GM21825 (cell line): Measurements from ENCODE around the gene RAB24.
"Not testable (repeated sequence)": the region's sequence is repeated elsewhere in the genome, so short reads cannot be mapped to it uniquely, and the experiment has no call there.

Experiments
- ATAC-seq: cut with Tn5 transposase; IDR thresholded peaks from one replicate; pipeline ENCODE4 v1.9.1; 2021; ENCODE audit warnings: mild to moderate bottlenecking, moderate library complexity; ENCODE audit not compliant: unreplicated experiment

Gene RAB24

DNA sequence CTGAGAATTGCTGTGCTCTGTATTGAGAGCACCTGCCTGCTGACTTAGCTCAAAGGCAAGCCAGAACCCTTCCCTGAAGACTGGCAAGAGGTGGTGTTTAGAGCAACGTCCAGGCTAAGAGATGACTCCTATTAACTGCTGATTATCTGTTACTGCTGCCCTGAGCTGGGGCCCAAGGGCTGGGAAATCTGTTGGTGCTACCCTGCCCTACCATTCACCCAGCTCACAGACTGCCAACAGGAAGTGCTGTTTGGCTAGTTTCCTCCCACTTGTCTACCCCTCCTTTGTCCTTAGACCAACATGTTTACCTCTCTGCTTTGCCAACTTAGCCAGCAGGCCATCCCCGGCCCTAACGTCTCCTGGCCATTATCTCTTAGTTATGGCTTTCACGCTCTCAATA lies 6.9 kb downstream of the RAB24 start:
- ATAC-seq, result no peak

DNA sequence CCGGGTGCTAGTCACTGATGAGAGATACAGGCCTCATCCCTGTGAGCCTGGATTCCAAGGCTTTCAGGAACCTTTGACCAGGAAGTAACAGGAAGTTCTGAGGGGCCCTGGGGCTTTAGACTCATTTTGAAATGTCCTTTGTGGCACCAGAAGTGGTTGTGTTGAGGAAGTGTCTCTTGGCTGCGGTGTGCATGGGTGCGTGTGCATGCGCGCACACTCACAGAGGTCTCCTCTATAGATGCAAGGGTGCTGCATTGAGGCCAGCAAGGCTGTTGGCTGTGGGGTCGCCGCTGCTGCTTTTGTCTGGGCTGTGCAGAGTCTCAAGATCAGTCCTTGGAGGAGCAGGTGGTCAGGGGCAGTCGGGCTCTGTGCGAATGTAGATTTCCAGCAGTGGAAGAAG lies 7.6 kb downstream of the RAB24 start:
- no peak for ATAC-seq

DNA sequence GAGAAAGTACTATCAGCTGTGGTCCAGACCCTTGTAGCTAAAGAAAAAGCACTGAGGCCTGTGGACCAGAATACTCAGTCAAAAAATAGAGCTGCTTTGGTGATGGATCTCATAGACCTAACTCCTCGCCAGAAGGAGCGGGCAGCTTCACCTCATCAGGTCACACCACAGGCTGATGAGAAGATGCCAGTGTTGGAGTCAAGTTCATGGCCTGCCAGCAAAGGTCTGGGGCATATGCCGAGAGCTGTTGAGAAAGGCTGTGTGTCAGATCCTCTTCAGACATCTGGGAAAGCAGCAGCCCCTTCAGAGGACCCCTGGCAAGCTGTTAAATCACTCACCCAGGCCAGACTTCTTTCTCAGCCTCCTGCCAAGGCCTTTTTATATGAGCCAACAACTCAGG lies 8.9 kb downstream of the RAB24 start:
- no peak for ATAC-seq

DNA sequence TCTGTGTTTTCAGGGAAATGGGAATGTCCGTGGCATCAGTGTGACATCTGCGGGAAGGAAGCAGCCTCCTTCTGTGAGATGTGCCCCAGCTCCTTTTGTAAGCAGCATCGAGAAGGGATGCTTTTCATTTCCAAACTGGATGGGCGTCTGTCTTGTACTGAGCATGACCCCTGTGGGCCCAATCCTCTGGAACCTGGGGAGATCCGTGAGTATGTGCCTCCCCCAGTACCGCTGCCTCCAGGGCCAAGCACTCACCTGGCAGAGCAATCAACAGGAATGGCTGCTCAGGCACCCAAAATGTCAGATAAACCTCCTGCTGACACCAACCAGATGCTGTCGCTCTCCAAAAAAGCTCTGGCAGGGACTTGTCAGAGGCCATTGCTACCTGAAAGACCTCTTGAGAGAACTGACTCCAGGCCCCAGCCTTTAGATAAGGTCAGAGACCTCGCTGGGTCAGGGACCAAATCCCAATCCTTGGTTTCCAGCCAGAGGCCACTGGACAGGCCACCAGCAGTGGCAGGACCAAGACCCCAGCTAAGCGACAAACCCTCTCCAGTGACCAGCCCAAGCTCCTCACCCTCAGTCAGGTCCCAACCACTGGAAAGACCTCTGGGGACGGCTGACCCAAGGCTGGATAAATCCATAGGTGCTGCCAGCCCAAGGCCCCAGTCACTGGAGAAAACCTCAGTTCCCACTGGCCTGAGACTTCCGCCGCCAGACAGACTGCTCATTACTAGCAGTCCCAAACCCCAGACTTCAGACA lies 9.5 kb downstream of the RAB24 start:
- ATAC-seq, result no peak

GRCh38 chr5:177291735-177292134 lies 11.8 kb downstream of the RAB24 start:
- ATAC-seq, result no peak

DNA sequence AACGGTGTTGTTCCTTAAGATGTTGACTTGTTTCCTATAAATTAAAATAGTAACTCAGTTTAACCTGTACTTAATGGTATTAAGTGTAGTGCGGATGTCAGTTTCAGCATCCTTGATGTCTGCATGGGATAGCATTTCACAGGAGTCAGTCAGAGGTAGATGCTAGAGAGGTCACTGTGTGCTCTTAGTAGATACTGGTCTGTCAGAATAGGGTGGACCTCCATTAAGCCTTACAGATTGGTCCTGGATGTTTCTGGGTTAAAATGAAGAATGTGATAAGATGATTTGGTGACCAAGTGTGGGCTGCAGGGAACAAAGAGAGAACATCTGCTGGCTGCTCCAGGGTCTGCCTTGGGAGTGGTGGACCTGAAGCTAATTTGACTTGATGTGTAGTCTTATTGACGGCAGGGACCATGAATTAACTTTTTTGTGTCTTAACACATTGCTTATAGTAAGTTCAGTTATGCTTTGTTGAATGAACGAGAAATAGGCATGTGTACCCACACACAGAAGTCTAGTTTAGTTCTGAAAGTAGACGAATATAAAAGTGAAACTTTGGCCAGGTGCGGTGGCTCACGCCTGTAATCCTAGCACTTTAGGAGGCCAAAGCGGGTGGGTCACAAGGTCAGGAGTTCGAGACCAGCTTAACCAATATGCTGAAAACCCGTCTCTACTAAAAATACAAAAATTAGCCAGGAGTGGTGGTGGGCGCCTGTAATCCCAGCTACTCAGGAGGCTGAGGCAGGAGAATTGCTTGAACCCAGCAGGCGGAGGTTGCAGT lies 12.5 kb downstream of the RAB24 start:
- no peak for ATAC-seq

DNA sequence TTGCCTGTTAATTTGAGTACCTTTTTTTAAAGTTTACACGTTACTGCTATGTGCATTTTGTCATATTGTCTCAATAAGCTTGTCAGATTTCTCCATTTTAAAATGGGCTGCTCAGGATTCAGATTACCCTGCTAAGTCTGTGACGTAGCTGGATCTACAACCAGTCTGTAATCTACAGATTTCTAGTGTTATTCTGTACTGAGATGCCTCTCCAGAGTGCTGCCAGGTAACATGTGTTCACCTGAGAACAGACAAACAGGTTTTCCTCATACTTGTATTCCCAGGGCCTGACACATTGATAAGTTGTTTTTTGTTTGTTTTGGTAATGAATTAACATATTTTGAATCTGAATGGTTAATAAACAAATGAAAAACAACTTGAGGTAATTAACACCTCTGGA lies 15.3 kb downstream of the RAB24 start:
- no peak for ATAC-seq

DNA sequence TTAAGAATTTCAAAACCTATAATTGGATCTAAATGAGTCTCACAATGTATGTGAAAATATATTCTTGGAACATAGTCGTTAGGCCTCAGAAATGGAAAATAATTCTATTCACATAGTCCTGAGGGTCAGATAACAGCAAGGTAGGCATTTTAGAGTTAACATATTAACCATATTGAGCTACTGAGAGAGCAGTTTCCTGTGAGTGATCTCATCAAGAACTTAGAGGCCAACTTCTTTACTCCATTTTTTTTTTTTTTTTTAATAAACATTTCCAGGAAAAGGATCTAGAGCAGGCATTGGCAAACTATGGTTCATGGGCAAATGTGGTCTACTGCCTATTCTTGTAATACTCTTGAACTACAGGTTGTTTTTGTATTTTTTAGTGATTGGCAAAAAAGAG lies 26.6 kb downstream of the RAB24 start:
- ATAC-seq, result no peak

DNA sequence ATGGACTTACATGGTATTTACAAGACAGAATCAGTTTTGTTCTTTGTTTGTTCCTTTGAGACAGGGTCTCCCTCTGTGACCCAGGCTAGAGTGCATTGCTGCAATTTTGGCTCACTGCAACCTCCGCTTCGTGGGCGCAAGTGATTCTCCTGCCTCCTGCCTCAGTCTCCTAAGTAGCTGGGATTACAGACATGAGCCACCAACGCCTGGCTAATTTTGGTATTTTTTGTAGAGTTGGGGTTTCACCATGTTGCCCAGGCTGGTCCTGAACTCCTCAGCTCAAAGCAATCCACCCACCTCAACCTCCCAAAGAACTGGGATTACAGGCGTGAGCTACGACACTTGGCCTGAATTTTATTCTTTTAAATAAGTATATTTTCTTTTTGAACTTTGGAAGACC lies 27.6 kb downstream of the RAB24 start:
- ATAC-seq, result no peak

GRCh38 chr5:177271113-177271512 lies 32.4 kb downstream of the RAB24 start:
- ATAC-seq, result no peak

DNA sequence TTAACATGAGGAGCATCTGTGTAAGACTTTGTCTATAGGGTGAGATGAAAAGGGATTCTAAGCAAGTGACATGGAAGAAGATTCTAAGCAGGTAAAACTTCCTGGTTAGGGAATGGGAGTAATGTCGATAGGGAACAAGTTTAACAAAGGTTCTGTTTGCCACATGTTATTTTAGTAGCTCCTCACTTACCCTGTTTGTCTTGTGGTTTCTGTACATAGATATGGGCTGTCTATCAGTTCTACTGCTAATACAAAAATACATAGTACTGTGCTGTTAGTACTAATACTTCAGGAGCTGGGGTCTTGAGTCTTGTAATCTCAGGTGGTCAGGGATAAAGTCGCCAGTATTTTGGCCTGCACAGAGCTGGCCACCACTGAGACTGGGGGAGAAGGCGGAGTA lies 32.9 kb downstream of the RAB24 start:
- no peak for ATAC-seq

DNA sequence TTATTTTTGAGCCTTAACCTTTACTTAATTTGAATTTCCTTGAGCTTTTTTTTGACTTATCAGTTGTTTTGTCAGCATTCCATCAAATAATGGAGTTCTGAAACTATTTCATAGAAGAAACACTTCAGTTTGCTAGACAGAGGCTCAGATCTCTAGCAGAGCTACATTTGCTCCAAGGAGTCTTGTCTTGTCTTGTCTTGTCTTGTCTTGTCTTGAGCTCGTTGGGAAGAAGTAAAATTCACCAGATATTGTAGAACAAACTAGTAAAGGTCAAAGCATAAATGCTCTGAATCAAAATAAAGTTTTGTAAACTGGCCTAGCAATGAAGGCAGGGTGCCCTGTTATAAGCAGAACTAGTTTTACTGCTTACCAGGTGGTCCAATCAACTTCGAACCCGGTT lies 33.5 kb downstream of the RAB24 start:
- no peak for ATAC-seq

- no peak for ATAC-seq
Observed at GRCh38 chr5:177269232-177269895, 34.2 kb downstream of the RAB24 start.

- ATAC-seq, result no peak
Observed at GRCh38 chr5:177265395-177265794, 38.1 kb downstream of the RAB24 start.

DNA sequence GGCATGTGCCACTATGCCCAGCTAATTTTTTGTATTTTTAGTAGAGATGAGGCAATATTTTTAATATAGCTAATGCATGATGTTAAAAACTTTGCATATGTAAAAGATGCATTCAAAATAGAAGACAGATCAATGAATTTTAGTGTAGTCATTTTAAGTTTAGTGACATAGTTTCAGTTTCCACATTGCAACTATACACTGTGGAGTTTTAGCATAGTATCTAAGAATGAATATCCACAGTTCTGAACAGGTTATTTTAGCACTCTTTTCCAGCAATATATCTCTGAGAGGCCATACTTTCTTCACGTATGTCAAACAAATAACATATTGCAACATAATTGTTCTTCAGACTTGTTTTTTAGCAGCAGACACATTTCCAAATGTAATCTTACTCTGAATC lies 39.3 kb downstream of the RAB24 start:
- no peak for ATAC-seq

GRCh38 chr5:177261510-177261909 lies 42.0 kb downstream of the RAB24 start:
- no peak for ATAC-seq

DNA sequence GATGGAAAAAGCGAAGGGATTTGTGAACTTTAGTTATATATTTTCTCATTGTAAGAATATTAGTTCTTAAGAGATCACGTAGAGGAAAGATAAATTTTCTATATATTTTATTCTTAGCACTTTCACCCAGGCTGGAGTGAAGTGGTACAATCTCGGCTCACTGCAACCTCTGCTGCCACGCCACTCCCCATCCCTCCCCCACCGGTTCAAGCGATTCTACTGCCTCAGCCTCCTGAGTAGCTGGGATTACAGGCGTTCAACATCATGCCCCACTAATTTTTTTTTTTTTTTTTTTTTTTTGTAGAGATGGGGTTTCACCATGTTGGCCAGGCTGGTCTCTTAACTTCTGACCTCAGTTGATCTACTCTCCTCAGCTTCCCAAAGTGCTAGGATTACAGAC lies 42.6 kb downstream of the RAB24 start:
- no peak for ATAC-seq

DNA sequence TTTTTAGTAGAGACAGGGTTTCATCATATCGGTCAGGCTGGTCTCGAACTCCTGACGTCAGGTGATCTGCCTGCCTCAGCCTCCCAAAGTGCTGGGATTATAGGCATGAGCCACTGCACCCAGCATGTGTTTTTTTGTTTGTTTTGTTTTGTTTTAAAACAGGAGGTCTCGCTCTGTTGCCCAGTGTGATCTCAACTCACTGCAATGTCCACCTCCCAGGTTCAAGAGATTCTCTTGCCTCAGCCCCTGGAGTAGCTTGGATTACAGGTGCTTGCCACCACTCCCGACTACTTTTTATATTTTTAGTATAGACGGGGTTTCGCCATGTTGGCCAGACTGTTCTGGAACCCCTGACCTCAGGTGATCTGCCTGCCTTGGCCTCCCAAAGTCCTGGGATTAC lies 44.8 kb downstream of the RAB24 start:
- not testable (repeated sequence) for ATAC-seq

- no peak for ATAC-seq
Observed at GRCh38 chr5:177256296-177256695, 47.2 kb downstream of the RAB24 start.

DNA sequence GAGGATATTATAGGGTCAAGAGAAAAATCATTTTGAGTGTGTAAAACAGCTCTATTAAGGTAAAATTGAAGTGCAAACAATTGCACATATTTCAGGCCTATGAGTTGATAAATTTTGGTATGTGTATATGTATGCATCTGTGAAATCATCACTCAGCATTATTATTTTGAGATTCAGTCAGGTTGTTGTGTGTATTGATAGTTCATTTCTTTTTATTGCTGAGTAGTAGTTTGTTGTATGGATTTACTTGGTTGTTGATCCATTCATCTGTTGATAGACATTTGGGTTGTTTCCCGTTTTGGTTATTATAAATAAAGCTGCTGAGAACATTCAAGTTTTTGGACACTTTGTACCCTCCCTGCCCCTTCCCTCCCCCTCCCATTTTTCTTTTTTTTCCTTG lies 50.3 kb downstream of the RAB24 start:
- no peak for ATAC-seq
